A673 (cell line): ENCODE results near the gene KLHL17. TPM values are rescaled to one million over a fixed set of nuclear protein-coding genes. Genes with fewer than 3 reads are reported as not detected.
A peak's percentile ranks its signal among the peaks of the same experiment; 100 is the strongest.

Experiments
- BruUV-seq: library from RNA; stranded (reverse); fragments of 400-500 nt; replicated peaks from 2 replicates; lab custom pipeline; 2021; lab: Mats Ljungman, UMichigan
- CTCF ChIA-PET: fragments of 300-600 bp; sonication (Branson Sonifier 250); formaldehyde crosslinking; loops from one replicate; lab custom pipeline; 2022; ENCODE audit warnings: antibody characterized with exemption; lab: Charles Lee
- POLR2A ChIA-PET: fragments of 300-600 bp; sonication (Branson Sonifier 250); formaldehyde crosslinking; loops from one replicate; lab custom pipeline; 2022; ENCODE audit warnings: antibody characterized with exemption; ENCODE audit not compliant: low non-redundant PET; lab: Charles Lee
- DNase-seq: peaks from one replicate; pipeline ENCODE4 v3.0.0-alpha.2; 2015; ENCODE audit warnings: low spot score
- H3K27ac ChIP-seq: fragments of 200-600 bp; sonication (generic); 2 replicates; pipeline ENCODE4 v1.5.1; 2016; ENCODE audit warnings: mixed run types, low read depth, mild to moderate bottlenecking, mixed read lengths, antibody characterized with exemption, low read length; ENCODE audit not compliant: poor library complexity, severe bottlenecking
- H3K27me3 ChIP-seq: fragments of 200-600 bp; sonication (generic); replicated peaks from 2 replicates; pipeline ENCODE4 v1.6.1; 2017; ENCODE audit warnings: mixed run types, low read depth, mild to moderate bottlenecking, mixed read lengths, antibody characterized with exemption, low read length; ENCODE audit not compliant: insufficient read depth, poor library complexity
- H3K36me3 ChIP-seq: fragments of 200-600 bp; sonication (generic); 2 replicates; pipeline ENCODE4 v1.6.1; 2016; ENCODE audit warnings: mixed run types, mild to moderate bottlenecking, mixed read lengths, antibody characterized with exemption, low read length; ENCODE audit not compliant: insufficient read depth, poor library complexity, severe bottlenecking
- H3K4me1 ChIP-seq: fragments of 200-600 bp; sonication (generic); 2 replicates; pipeline ENCODE4 v1.6.1; 2017; ENCODE audit warnings: mixed run types, mild to moderate bottlenecking, mixed read lengths, antibody characterized with exemption, low read length; ENCODE audit not compliant: insufficient read depth, poor library complexity, severe bottlenecking
- H3K4me3 ChIP-seq: fragments of 200-600 bp; sonication (generic); 2 replicates; pipeline ENCODE4 v1.5.1; 2016; ENCODE audit warnings: low read depth, mixed run types, mild to moderate bottlenecking, mixed read lengths, low read length; ENCODE audit not compliant: poor library complexity, severe bottlenecking
- H3K9me3 ChIP-seq: fragments of 200-600 bp; sonication (generic); 2 replicates; pipeline ENCODE4 v1.6.1; 2016; ENCODE audit warnings: mixed run types, low read depth, mild to moderate bottlenecking, mixed read lengths, antibody characterized with exemption, low read length; ENCODE audit not compliant: poor library complexity, severe bottlenecking
- CTCF ChIP-seq: fragments of 300-800, 200-600 bp; sonication (generic); conservative IDR thresholded peaks from 2 replicates; pipeline ENCODE4 v1.5.1; 2017; ENCODE audit warnings: low read depth, mild to moderate bottlenecking, antibody characterized with exemption, low read length, moderate library complexity, mixed read lengths
- EZH2 ChIP-seq: fragments of 200-600 bp; sonication (generic); IDR thresholded peaks from 2 replicates; pipeline ENCODE4 v1.6.1; 2017; ENCODE audit warnings: borderline replicate concordance, low read depth, mild to moderate bottlenecking, mixed read lengths, antibody characterized with exemption, low read length; ENCODE audit not compliant: poor library complexity, severe bottlenecking
- intact Hi-C: fragments of 100-400 bp; cut with micrococcal nuclease; formaldehyde crosslinking; loops from one replicate; pipeline ENCODE4 v1.10.0; 2022; ENCODE audit not compliant: unreplicated experiment
- total RNA-seq: library from RNA; stranded (reverse); gene quantifications from 2 replicates; pipeline ENCODE4 v1.2.3, GENCODE V29; 2021

Gene KLHL17
- total RNA-seq, 1 experiment from 2014 or later = 43.3 TPM

- H3K4me3 ChIP-seq = no peak overlapping the region
- ChIA-PET POLR2A (no interaction called here), CTCF (no interaction called here)
- no peak for DNase-seq
- no peaks in the 10 kb centered on the region for H3K27me3 ChIP-seq
- H3K9me3 ChIP-seq = no peaks in the 10 kb centered on the region
- no peak overlapping the region for H3K27ac ChIP-seq
- no peaks in the 10 kb centered on the region for H3K4me1 ChIP-seq
- no peak for TF ChIP-seq EZH2
- no peak for TF ChIP-seq CTCF
- intact Hi-C loops = no loop called here
- peaks cover 77% of the 10 kb centered on the region for H3K36me3 ChIP-seq
- no TSS peak for BruUV-seq
Observed at GRCh38 chr1:950881-951280, 9.5 kb upstream of the KLHL17 start.

- TF ChIP-seq EZH2 (no peak), CTCF (peak; percentile 56)
- Histone ChIP-seq H3K9me3 (no peaks in the 10 kb centered on the region), H3K27ac (no peak overlapping the region), H3K27me3 (no peaks in the 10 kb centered on the region), H3K36me3 (peaks cover 80% of the 10 kb centered on the region), H3K4me1 (no peaks in the 10 kb centered on the region), H3K4me3 (no peak overlapping the region)
- DNase-seq = peak; percentile 51
- BruUV-seq = no TSS peak
- CTCF ChIA-PET = interaction anchor here (1.0 kb wide), 1 partner anchor 47 kb away, joined by 10 read pairs; no protein-coding TSS in a partner anchor
- intact Hi-C loops = no loop called here
- POLR2A ChIA-PET = no interaction called here
Observed at GRCh38 chr1:951364-951763, 9.0 kb upstream of the KLHL17 start.

- peaks cover under 1% of the 10 kb centered on the region for H3K4me1 ChIP-seq
- H3K4me3 ChIP-seq = no peak overlapping the region
- DNase-seq = no peak
- H3K36me3 ChIP-seq = peaks cover 88% of the 10 kb centered on the region
- BruUV-seq = no TSS peak
- H3K27me3 ChIP-seq = no peaks in the 10 kb centered on the region
- ChIA-PET CTCF (interaction anchor here (1.0 kb wide), 1 partner anchor 47 kb away, joined by 10 read pairs; no protein-coding TSS in a partner anchor), POLR2A (interaction anchor here (0.6 kb wide), 1 partner anchor 9 kb away, joined by 8 read pairs; no protein-coding TSS in a partner anchor)
- no peak for TF ChIP-seq EZH2
- no peak for TF ChIP-seq CTCF
- intact Hi-C loops = no loop called here
- H3K9me3 ChIP-seq = no peaks in the 10 kb centered on the region
- H3K27ac ChIP-seq = no peak overlapping the region
Observed at GRCh38 chr1:952201-952600, 8.2 kb upstream of the KLHL17 start.
